ENCODE results near the gene FBXL7. TPM values are rescaled to one million over a fixed set of nuclear protein-coding genes. Genes with fewer than 3 reads are reported as not detected.
A peak's percentile ranks its signal among the peaks of the same experiment; 100 is the strongest.

FBXL7 gene
- total RNA-seq, 1 donor from 2014 or later = 13.3 TPM

DNA sequence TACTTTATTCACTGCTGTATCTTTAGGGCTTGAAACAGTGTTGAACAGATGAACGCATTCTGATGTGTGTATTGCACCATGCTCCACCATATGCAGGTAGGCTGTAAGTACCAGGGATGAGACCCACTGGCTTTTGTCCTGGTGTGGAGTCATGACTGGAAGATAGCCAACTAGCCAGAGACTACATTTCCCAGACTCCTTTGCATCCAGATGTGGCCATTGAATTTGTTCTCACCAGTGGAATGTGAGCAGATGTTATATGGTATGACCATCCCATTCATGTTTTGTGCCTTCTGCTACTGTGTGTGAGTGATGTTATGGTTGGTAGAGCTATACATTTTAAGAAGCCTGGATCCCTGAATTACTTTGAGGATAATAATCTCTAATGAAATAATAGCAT is 7.4 kb upstream of the FBXL7 start:
- DNase-seq = no peak
- ATAC-seq = no peak
- Histone ChIP-seq H3K27me3 (no peaks in the 10 kb centered on the region), H3K4me1 (no peaks in the 10 kb centered on the region), H3K36me3 (no peaks in the 10 kb centered on the region), H3K27ac (no peak overlapping the region), H3K9me3 (no peaks in the 10 kb centered on the region), H3K4me3 (no peak overlapping the region)
- TF ChIP-seq, protein P1, sequence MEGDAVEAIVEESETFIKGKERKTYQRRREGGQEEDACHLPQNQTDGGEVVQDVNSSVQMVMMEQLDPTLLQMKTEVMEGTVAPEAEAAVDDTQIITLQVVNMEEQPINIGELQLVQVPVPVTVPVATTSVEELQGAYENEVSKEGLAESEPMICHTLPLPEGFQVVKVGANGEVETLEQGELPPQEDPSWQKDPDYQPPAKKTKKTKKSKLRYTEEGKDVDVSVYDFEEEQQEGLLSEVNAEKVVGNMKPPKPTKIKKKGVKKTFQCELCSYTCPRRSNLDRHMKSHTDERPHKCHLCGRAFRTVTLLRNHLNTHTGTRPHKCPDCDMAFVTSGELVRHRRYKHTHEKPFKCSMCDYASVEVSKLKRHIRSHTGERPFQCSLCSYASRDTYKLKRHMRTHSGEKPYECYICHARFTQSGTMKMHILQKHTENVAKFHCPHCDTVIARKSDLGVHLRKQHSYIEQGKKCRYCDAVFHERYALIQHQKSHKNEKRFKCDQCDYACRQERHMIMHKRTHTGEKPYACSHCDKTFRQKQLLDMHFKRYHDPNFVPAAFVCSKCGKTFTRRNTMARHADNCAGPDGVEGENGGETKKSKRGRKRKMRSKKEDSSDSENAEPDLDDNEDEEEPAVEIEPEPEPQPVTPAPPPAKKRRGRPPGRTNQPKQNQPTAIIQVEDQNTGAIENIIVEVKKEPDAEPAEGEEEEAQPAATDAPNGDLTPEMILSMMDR (IDR thresholded peaks at IDR 0.05) = no peak
- intact Hi-C loops (cut with DNase I) = no loop called here

DNA sequence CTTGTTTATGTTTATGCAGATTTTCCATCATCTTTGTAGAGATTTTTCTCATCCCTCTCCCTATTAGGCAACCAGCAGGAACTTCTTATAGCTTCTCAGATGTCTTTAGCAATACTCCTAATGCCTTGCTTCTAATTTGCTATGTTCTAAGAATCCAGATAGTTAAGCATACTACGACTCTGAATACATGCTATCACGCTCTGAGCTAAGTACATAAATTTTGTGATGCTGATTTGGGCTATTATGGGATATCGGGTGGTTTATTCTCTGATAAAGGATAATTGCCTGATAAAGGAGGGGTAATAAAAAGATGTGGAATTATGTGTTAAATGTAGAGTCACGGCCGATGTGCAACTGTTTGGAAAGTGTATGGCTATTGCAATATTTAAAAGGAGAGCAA is 6.5 kb upstream of the FBXL7 start:
- intact Hi-C loops (cut with DNase I) = no loop called here
- no peaks in the 10 kb centered on the region for H3K27me3 ChIP-seq
- TF ChIP-seq, protein P1 (IDR thresholded peaks at IDR 0.05) = no peak
- H3K4me3 ChIP-seq = no peak overlapping the region
- ATAC-seq (no peak), DNase-seq (no peak)
- H3K36me3 ChIP-seq = no peaks in the 10 kb centered on the region
- H3K27ac ChIP-seq = no peak overlapping the region
- no peaks in the 10 kb centered on the region for H3K9me3 ChIP-seq
- H3K4me1 ChIP-seq = no peaks in the 10 kb centered on the region

DNA sequence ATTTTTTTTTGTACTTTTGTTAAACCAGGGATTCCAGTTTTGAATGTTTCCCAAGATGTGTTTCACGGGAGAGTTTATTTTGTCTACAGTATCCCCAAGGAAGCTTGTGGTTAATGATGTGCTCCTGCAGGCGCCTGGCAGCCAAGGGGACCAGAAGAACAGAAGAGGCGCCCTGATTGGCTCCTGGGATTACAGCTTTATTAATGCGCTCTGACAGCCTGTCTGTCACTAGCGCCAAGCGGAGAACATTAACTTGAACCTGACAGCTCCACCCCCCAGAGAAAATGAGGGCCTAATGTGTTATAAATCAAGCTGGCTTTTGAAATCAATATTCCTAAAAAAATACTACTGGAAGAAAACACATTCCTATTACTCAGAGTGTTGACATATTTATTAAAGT is 5.0 kb upstream of the FBXL7 start:
- no peaks in the 10 kb centered on the region for H3K36me3 ChIP-seq
- intact Hi-C loops (cut with DNase I) = no loop called here
- ATAC-seq (no peak), DNase-seq (no peak)
- H3K4me1 ChIP-seq = peaks cover 5% of the 10 kb centered on the region
- H3K9me3 ChIP-seq = no peaks in the 10 kb centered on the region
- H3K27me3 ChIP-seq = no peaks in the 10 kb centered on the region
- TF ChIP-seq, protein P1 (IDR thresholded peaks at IDR 0.05) = no peak
- H3K27ac ChIP-seq = no peak overlapping the region
- H3K4me3 ChIP-seq = no peak overlapping the region

DNA sequence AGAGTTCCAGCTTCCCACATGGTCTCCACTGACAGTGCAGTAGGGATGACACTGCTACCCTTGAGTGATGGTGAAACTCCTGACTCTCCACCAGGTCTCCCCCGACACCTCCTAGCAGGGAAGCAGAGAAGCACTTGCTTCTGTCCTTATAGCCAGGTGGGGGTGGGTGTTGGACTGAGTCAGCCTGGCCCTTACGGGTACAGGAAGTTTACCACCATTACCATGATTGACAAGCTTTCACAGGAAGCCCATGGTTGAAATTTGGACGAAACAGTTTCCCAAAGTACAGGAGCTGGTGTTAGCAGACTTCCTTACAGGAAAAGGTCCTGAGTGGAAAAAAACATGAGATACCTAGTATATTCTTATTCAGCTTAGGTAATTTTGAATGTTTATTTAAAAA is 3.1 kb upstream of the FBXL7 start:
- H3K36me3 ChIP-seq = no peaks in the 10 kb centered on the region
- intact Hi-C loops (cut with DNase I) = no loop called here
- no peak overlapping the region for H3K27ac ChIP-seq
- TF ChIP-seq, protein P1 (IDR thresholded peaks at IDR 0.05) = no peak
- H3K4me1 ChIP-seq = peaks cover 5% of the 10 kb centered on the region
- H3K9me3 ChIP-seq = no peaks in the 10 kb centered on the region
- no peaks in the 10 kb centered on the region for H3K27me3 ChIP-seq
- DNase-seq = no peak
- H3K4me3 ChIP-seq = no peak overlapping the region
- no peak for ATAC-seq

DNA sequence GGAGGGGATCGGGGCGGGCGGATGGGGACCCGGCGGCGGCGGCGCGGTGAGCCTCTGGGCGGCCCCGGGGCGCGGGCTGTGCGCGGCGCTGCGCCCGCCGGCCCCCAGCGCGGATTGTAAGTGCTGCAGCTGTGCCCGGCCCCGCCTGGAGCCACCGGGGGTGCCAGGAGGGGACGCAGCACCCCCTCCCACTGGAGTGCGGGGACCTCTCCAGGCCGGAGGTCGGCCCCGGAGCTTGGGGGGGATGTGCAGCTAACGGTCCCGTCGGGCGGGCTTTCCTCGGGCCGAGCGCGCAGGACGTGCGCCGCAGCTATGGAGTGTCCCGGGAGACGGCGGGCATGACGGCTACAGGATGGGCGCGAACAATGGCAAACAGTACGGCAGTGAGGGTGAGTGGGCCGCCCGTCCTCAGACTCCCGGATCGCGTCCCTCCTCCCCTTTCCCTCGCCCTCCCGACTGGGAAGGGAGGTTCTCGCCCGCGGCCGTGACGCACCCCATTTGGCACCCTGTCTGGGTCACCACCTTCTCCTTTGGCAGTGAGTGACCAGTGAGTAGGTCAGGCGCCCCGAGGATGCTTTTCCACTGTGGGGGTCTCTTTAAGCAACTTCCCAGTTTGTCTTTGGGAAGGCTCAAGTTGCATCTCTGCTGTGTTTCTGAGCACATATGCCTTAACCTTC is 483 bp downstream of the FBXL7 start:
- peak overlapping the region; percentile 64 for H3K4me3 ChIP-seq
- no peaks in the 10 kb centered on the region for H3K27me3 ChIP-seq
- H3K36me3 ChIP-seq = no peaks in the 10 kb centered on the region
- intact Hi-C loops (cut with DNase I) = no loop called here
- no peaks in the 10 kb centered on the region for H3K9me3 ChIP-seq
- H3K27ac ChIP-seq = peak overlapping the region; percentile 75
- TF ChIP-seq, protein P1 (IDR thresholded peaks at IDR 0.05) = no peak
- peaks cover 5% of the 10 kb centered on the region for H3K4me1 ChIP-seq
- ATAC-seq = peak; percentile 71
- DNase-seq = peak; percentile 71
